Measurements from ENCODE around the gene C12orf75. TPM values are rescaled to one million over a fixed set of nuclear protein-coding genes. Genes with fewer than 3 reads are reported as not detected.

C12orf75 gene
- total RNA-seq, 2 donors from 2014 or later = 43.7 to 57.0 TPM

GRCh38 chr12:105321125-105321524 is 9.4 kb upstream of the C12orf75 start:
- Histone ChIP-seq H3K27me3 (ENCODE audit: control insufficient read depth, insufficient read depth, low read length, poor library complexity, severe bottlenecking) (no peaks in the 10 kb centered on the region), H3K4me1 (ENCODE audit: control insufficient read depth, insufficient read depth, low read length) (no peaks in the 10 kb centered on the region), H3K9me3 (ENCODE audit: control insufficient read depth, low read length) (no peaks in the 10 kb centered on the region), H3K9ac (ENCODE audit: extremely low read depth, low read length, poor library complexity, severe bottlenecking) (no peak overlapping the region), H3K27ac (ENCODE audit: low read depth, low read length) (no peak overlapping the region), H3K36me3 (ENCODE audit: control insufficient read depth, insufficient read depth, low read length) (no peaks in the 10 kb centered on the region), H3K4me3 (ENCODE audit: low read length) (no peak overlapping the region)
- WGBS, 2 experiments (ENCODE audit: insufficient coverage in 1 of 2, insufficient read length in 1 of 2) = 42 to 87% methylated on average over 2 of the region's 2 CpGs
- Mint-ChIP-seq H3K4me3 (no peak overlapping the region), H3K36me3 (ENCODE audit: low read depth) (no peaks in the 10 kb centered on the region), H3K9me3 (no peaks in the 10 kb centered on the region), H3K27ac (no peak overlapping the region), H3K4me1 (peaks cover 1% of the 10 kb centered on the region), H3K27me3 (ENCODE audit: insufficient read depth) (peaks cover 15% of the 10 kb centered on the region)
- DNase-seq = no peak
- TF ChIP-seq CTCF (conservative IDR thresholded peaks at IDR 0.05) = no peak

GRCh38 chr12:105322070-105322469 is 8.4 kb upstream of the C12orf75 start:
- H3K4me1 Mint-ChIP-seq = peaks cover 1% of the 10 kb centered on the region
- Histone ChIP-seq H3K27me3 (ENCODE audit: control insufficient read depth, insufficient read depth, low read length, poor library complexity, severe bottlenecking) (no peaks in the 10 kb centered on the region), H3K27ac (ENCODE audit: low read depth, low read length) (no peak overlapping the region), H3K4me3 (ENCODE audit: low read length) (no peak overlapping the region), H3K9me3 (ENCODE audit: control insufficient read depth, low read length) (no peaks in the 10 kb centered on the region), H3K9ac (ENCODE audit: extremely low read depth, low read length, poor library complexity, severe bottlenecking) (no peak overlapping the region), H3K4me1 (ENCODE audit: control insufficient read depth, insufficient read depth, low read length) (no peaks in the 10 kb centered on the region), H3K36me3 (ENCODE audit: control insufficient read depth, insufficient read depth, low read length) (no peaks in the 10 kb centered on the region)
- WGBS, 2 experiments (ENCODE audit: insufficient coverage in 1 of 2, insufficient read length in 1 of 2) = 92 to 100% methylated on average over 2 to 4 of the region's 4 CpGs
- no peak overlapping the region for H3K4me3 Mint-ChIP-seq
- H3K36me3 Mint-ChIP-seq (ENCODE audit: low read depth) = no peaks in the 10 kb centered on the region
- no peak overlapping the region for H3K27ac Mint-ChIP-seq
- no peaks in the 10 kb centered on the region for H3K9me3 Mint-ChIP-seq
- no peak for DNase-seq
- H3K27me3 Mint-ChIP-seq (ENCODE audit: insufficient read depth) = peaks cover 13% of the 10 kb centered on the region
- TF ChIP-seq CTCF (conservative IDR thresholded peaks at IDR 0.05) = no peak

GRCh38 chr12:105324704-105325103 is 5.8 kb upstream of the C12orf75 start:
- Histone ChIP-seq H3K36me3 (ENCODE audit: control insufficient read depth, insufficient read depth, low read length) (no peaks in the 10 kb centered on the region), H3K27ac (ENCODE audit: low read depth, low read length) (no peak overlapping the region), H3K9me3 (ENCODE audit: control insufficient read depth, low read length) (no peaks in the 10 kb centered on the region), H3K4me3 (ENCODE audit: low read length) (no peak overlapping the region), H3K9ac (ENCODE audit: extremely low read depth, low read length, poor library complexity, severe bottlenecking) (no peak overlapping the region), H3K27me3 (ENCODE audit: control insufficient read depth, insufficient read depth, low read length, poor library complexity, severe bottlenecking) (peaks cover 14% of the 10 kb centered on the region), H3K4me1 (ENCODE audit: control insufficient read depth, insufficient read depth, low read length) (no peaks in the 10 kb centered on the region)
- no peak for DNase-seq
- no peak for TF ChIP-seq CTCF (conservative IDR thresholded peaks at IDR 0.05)
- Mint-ChIP-seq H3K27me3 (ENCODE audit: insufficient read depth) (peaks cover 30% of the 10 kb centered on the region), H3K36me3 (ENCODE audit: low read depth) (no peaks in the 10 kb centered on the region), H3K4me1 (no peaks in the 10 kb centered on the region), H3K27ac (no peak overlapping the region), H3K4me3 (no peak overlapping the region), H3K9me3 (no peaks in the 10 kb centered on the region)
- 92 to 100% methylated on average over 2 of the region's 2 CpGs for WGBS, 2 experiments (ENCODE audit: insufficient coverage in 1 of 2, insufficient read length in 1 of 2)
